Measurements from ENCODE around the gene EVI2A. TPM values are rescaled to one million over a fixed set of nuclear protein-coding genes. Genes with fewer than 3 reads are reported as not detected.

Gene EVI2A
- total and polyA plus RNA-seq, 2 of the 13 experiments (the other 11 are each of a cell fraction or from before 2014, with no cell fraction given) = not detected

GRCh38 chr17:31318851-31319661 is 2.4 kb downstream of the EVI2A start:
- DNase-seq (ENCODE audit: low spot score) = no peak
- Histone ChIP-seq H3K27ac (ENCODE audit: extremely low read length, insufficient read depth, low read length) (no peak overlapping the region), H3K4me2 (ENCODE audit: low read depth, low read length) (no peak overlapping the region), H4K20me1 (ENCODE audit: insufficient read depth, low read length) (no peaks in the 10 kb centered on the region), H2AFZ (ENCODE audit: low read length) (no peak overlapping the region), H3K27me3 (ENCODE audit: control insufficient read depth in 1 of 2, insufficient read depth in 2 of 2, low read length in 2 of 2) (no peaks in the 10 kb centered on the region), H3K4me3 (replicated peaks in 1 of 3; ENCODE audit: insufficient read depth in 1 of 3, low read depth in 2 of 3, low read length in 3 of 3) (no peak overlapping the region), H3K36me3 (replicated peaks in 1 of 2; ENCODE audit: control insufficient read depth in 1 of 2, insufficient read depth in 2 of 2, low read length in 2 of 2) (no peaks in the 10 kb centered on the region; a peak in 1 of 5 replicates), H3K79me2 (ENCODE audit: insufficient read depth, low read length) (no peaks in the 10 kb centered on the region), H3K4me1 (ENCODE audit: insufficient read depth, low read length) (no peaks in the 10 kb centered on the region), H3K9ac (ENCODE audit: insufficient read depth, low read depth, low read length) (no peak overlapping the region), H3K9me3 (ENCODE audit: low read length) (no peaks in the 10 kb centered on the region)
- in situ Hi-C loops (cut with HindIII; ENCODE audit: extremely low pct_ligation_motif_present, low pct_unique_long_range_greater_than_20kb) (no loop called here), intact Hi-C loops (cut with micrococcal nuclease; ENCODE audit: unreplicated experiment) (no loop called here)
- TF ChIP-seq PAF1 (CRISPR knock-in tag; IDR thresholded peaks at IDR 0.05) = no peak
- TF ChIP-seq ARNTL (CRISPR knock-in tag; IDR thresholded peaks at IDR 0.05) = no peak
- no peak for FAIRE-seq
- ChIA-PET POLR2A (no interaction called here), CTCF (ENCODE audit: low intra/inter-chr PET ratio, low total read pairs) (no interaction called here)
- WGBS (ENCODE audit: low lambda C conversion rate) = 96% methylated on average over 5 of the region's 5 CpGs
- ATAC-seq = no peak
- no TSS peak for BruUV-seq (replicated peaks)

GRCh38 chr17:31318298-31318801 is 3.1 kb downstream of the EVI2A start:
- intact Hi-C loops (cut with micrococcal nuclease; ENCODE audit: unreplicated experiment) (no loop called here), in situ Hi-C loops (cut with HindIII; ENCODE audit: extremely low pct_ligation_motif_present, low pct_unique_long_range_greater_than_20kb) (no loop called here)
- H3K4me2 ChIP-seq (ENCODE audit: low read depth, low read length) = no peak overlapping the region
- CTCF ChIA-PET (ENCODE audit: low intra/inter-chr PET ratio, low total read pairs) = no interaction called here
- H3K79me2 ChIP-seq (ENCODE audit: insufficient read depth, low read length) = no peaks in the 10 kb centered on the region
- H3K9ac ChIP-seq (ENCODE audit: insufficient read depth, low read depth, low read length) = no peak overlapping the region
- 96% methylated on average over 8 of the region's 8 CpGs for WGBS (ENCODE audit: low lambda C conversion rate)
- no peaks in the 10 kb centered on the region for H3K27me3 ChIP-seq (ENCODE audit: control insufficient read depth in 1 of 2, insufficient read depth in 2 of 2, low read length in 2 of 2)
- H3K36me3 ChIP-seq (replicated peaks in 1 of 2; ENCODE audit: control insufficient read depth in 1 of 2, insufficient read depth in 2 of 2, low read length in 2 of 2) = no peaks in the 10 kb centered on the region
- no peak for ATAC-seq
- no peak for DNase-seq (ENCODE audit: low spot score)
- H2AFZ ChIP-seq (ENCODE audit: low read length) = no peak overlapping the region
- no peaks in the 10 kb centered on the region for H3K4me1 ChIP-seq (ENCODE audit: insufficient read depth, low read length)
- BruUV-seq (replicated peaks) = no TSS peak
- H3K4me3 ChIP-seq (replicated peaks in 1 of 3; ENCODE audit: insufficient read depth in 1 of 3, low read depth in 2 of 3, low read length in 3 of 3) = no peak overlapping the region
- FAIRE-seq = no peak
- H3K9me3 ChIP-seq (ENCODE audit: low read length) = no peaks in the 10 kb centered on the region
- POLR2A ChIA-PET = no interaction called here
- H4K20me1 ChIP-seq (ENCODE audit: insufficient read depth, low read length) = no peaks in the 10 kb centered on the region
- no peak overlapping the region for H3K27ac ChIP-seq (ENCODE audit: extremely low read length, insufficient read depth, low read length)
- TF ChIP-seq ZBTB1 (CRISPR knock-in tag; IDR thresholded peaks at IDR 0.05; ENCODE audit: borderline replicate concordance) (no peak), TRAFD1 (CRISPR knock-in tag; IDR thresholded peaks at IDR 0.05; ENCODE audit: borderline replicate concordance) (no peak), ZNF207 (IDR thresholded peaks at IDR 0.05; ENCODE audit: borderline replicate concordance) (no peak), ZNF577 (CRISPR knock-in tag; IDR thresholded peaks at IDR 0.05; ENCODE audit: borderline replicate concordance, low read depth) (no peak), HMGXB3 (CRISPR knock-in tag; IDR thresholded peaks at IDR 0.05; ENCODE audit: borderline replicate concordance) (no peak), MIER2 (CRISPR knock-in tag; IDR thresholded peaks at IDR 0.05) (no peak), ZNF12 (CRISPR knock-in tag; IDR thresholded peaks at IDR 0.05) (no peak), SOX5 (CRISPR knock-in tag; IDR thresholded peaks at IDR 0.05; ENCODE audit: borderline replicate concordance) (no peak), ZBTB3 (CRISPR knock-in tag; IDR thresholded peaks at IDR 0.05; ENCODE audit: borderline replicate concordance, low read depth) (no peak), ADNP (CRISPR knock-in tag; IDR thresholded peaks at IDR 0.05) (no peak)

Measured in HepG2 (cell line).